Endothelial cell of umbilical vein (primary cell): Measurements from ENCODE around the gene UBAP1. TPM values are rescaled to one million over a fixed set of nuclear protein-coding genes. Genes with fewer than 3 reads are reported as not detected.

Source experiments
- BruUV-seq: library from RNA; stranded (reverse); fragments of 400-500 nt; replicated peaks from 2 replicates; lab custom pipeline; 2021; lab: Mats Ljungman, UMichigan
- CTCF ChIA-PET: fragments of 300-600, 350-600 bp; sonication (Branson Sonifier 250); formaldehyde crosslinking; loops from one replicate; lab custom pipeline; 2021; ENCODE audit warnings: antibody characterized with exemption, inconsistent platforms; lab: Charles Lee
- POLR2A ChIA-PET: fragments of 300-600, 350-600 bp; sonication (Branson Sonifier 250); formaldehyde crosslinking; loops from one replicate; lab custom pipeline; 2021; ENCODE audit warnings: antibody characterized with exemption, inconsistent platforms; lab: Charles Lee
- DNase-seq: peaks from one replicate; pipeline ENCODE4 v3.0.0-alpha.2; 2011; ENCODE audit warnings: low read depth, low spot score
- FAIRE-seq: peaks from 2 replicates; lab custom pipeline; 2011; peaks lifted over from hg19 to GRCh38; lab: Jason Lieb, UNC
- H2AFZ ChIP-seq: 2 replicates; pipeline ENCODE4 v1.6.0; 2012; ENCODE audit warnings: low read depth, low read length, control low read depth, inconsistent platforms
- H3K27ac ChIP-seq: 2 replicates; pipeline ENCODE4 v1.5.1; 2011; ENCODE audit warnings: low read depth, mild to moderate bottlenecking, control low read depth, low read length, moderate library complexity; ENCODE audit not compliant: insufficient read depth
- H3K27me3 ChIP-seq, 2 experiments: 2 replicates each; pipeline versions ENCODE4 v1.6.0 to v1.6.1; 2011; ENCODE audit warnings: low read length in 2 of 2, mixed read lengths in 1 of 2; ENCODE audit not compliant: control insufficient read depth in 2 of 2, insufficient read depth in 2 of 2
- H3K36me3 ChIP-seq, 2 experiments: 2 replicates in 1 of 2; 3 replicates in 1 of 2; pipeline ENCODE4 v1.5.1; 2011; ENCODE audit warnings: low read length in 2 of 2, mild to moderate bottlenecking in 1 of 2, moderate library complexity in 1 of 2; ENCODE audit not compliant: control insufficient read depth in 2 of 2, insufficient read depth in 2 of 2; ENCODE audit errors: extremely low read depth in 1 of 2
- H3K4me1 ChIP-seq: 3 replicates; pipeline ENCODE4 v1.5.1; 2011; ENCODE audit warnings: mild to moderate bottlenecking, low read length; ENCODE audit not compliant: control insufficient read depth, insufficient read depth; ENCODE audit errors: extremely low read depth
- H3K4me2 ChIP-seq: 2 replicates; pipeline ENCODE4 v1.6.1; 2011; ENCODE audit warnings: low read length, control low read depth, mixed read lengths; ENCODE audit not compliant: insufficient read depth
- H3K4me3 ChIP-seq, 3 experiments: fragments of 200-600 bp in 1 of 3; sonication (generic), shearing (Covaris generic) in 1 of 3; replicated peaks in 1 of 3; 2 replicates each; pipeline ENCODE4 v1.5.1; 2011 to 2016; ENCODE audit warnings: control low read depth in 3 of 3, low read length in 3 of 3, mild to moderate bottlenecking in 2 of 3, inconsistent platforms in 1 of 3, low read depth in 1 of 3, moderate library complexity in 1 of 3; ENCODE audit not compliant: insufficient read depth in 1 of 3
- H3K79me2 ChIP-seq: 2 replicates; pipeline ENCODE4 v1.6.0; 2012; ENCODE audit warnings: low read length, inconsistent platforms; ENCODE audit not compliant: control insufficient read depth, insufficient read depth
- H3K9ac ChIP-seq: replicated peaks from 2 replicates; pipeline ENCODE3; 2011; ENCODE audit warnings: low read length, control low read depth; ENCODE audit not compliant: insufficient read depth; ENCODE audit errors: extremely low read depth
- H3K9me1 ChIP-seq: replicated peaks from 3 replicates; pipeline ENCODE4 v1.6.0; 2011; ENCODE audit warnings: mild to moderate bottlenecking, low read length; ENCODE audit not compliant: control insufficient read depth, insufficient read depth; ENCODE audit errors: extremely low read depth
- H3K9me3 ChIP-seq: replicated peaks from 2 replicates; pipeline ENCODE4 v1.5.1; 2012; ENCODE audit warnings: low read length, inconsistent platforms; ENCODE audit not compliant: control insufficient read depth, insufficient read depth
- H4K20me1 ChIP-seq: replicated peaks from 2 replicates; pipeline ENCODE3; 2011; ENCODE audit warnings: mild to moderate bottlenecking, low read length; ENCODE audit not compliant: control insufficient read depth, insufficient read depth; ENCODE audit errors: extremely low read depth
- CTCF ChIP-seq, 2 donors: IDR thresholded peaks; 1 replicate in 1 of 2; 2 replicates in 1 of 2; pipeline ENCODE4 v1.5.1; 2011; ENCODE audit warnings: low read length in 2 of 2, mild to moderate bottlenecking in 2 of 2, moderate library complexity in 2 of 2, control low read depth in 1 of 2, inconsistent platforms in 1 of 2, low read depth in 1 of 2; ENCODE audit not compliant: insufficient read depth in 1 of 2; ENCODE audit errors: extremely low read depth in 1 of 2
- EZH2 ChIP-seq: IDR thresholded peaks from 2 replicates; pipeline ENCODE4 v1.6.1; 2012; ENCODE audit warnings: borderline replicate concordance, low read depth, mild to moderate bottlenecking, moderate library complexity, low read length, inconsistent platforms; ENCODE audit not compliant: severe bottlenecking
- FOS ChIP-seq: IDR thresholded peaks from 2 replicates; pipeline ENCODE4 v1.6.1; 2011; ENCODE audit warnings: mild to moderate bottlenecking, low read length, moderate library complexity, borderline replicate concordance; ENCODE audit not compliant: insufficient read depth
- GATA2 ChIP-seq: IDR thresholded peaks from 2 replicates; pipeline ENCODE4 v1.7.0; 2011; ENCODE audit warnings: low read depth, mild to moderate bottlenecking, moderate library complexity, mixed read lengths, low read length; ENCODE audit not compliant: insufficient read length, insufficient read depth
- JUN ChIP-seq: IDR thresholded peaks from 2 replicates; pipeline ENCODE4 v1.6.1; 2011; ENCODE audit warnings: borderline replicate concordance, low read depth; ENCODE audit not compliant: insufficient read length, insufficient read depth
- MAX ChIP-seq: IDR thresholded peaks from 2 replicates; pipeline ENCODE4 v1.6.1; 2011; ENCODE audit not compliant: insufficient read depth, insufficient read length
- MYC ChIP-seq: IDR thresholded peaks from one replicate; pipeline ENCODE4 v1.6.1; 2011; ENCODE audit warnings: mild to moderate bottlenecking, low read depth, low read length
- POLR2A ChIP-seq: IDR thresholded peaks from 2 replicates; pipeline ENCODE4 v1.6.1; 2012; ENCODE audit warnings: low read depth, mild to moderate bottlenecking, control low read depth, low read length
- POLR2AphosphoS5 ChIP-seq: IDR thresholded peaks from 2 replicates; pipeline ENCODE4 v1.6.1; 2012; ENCODE audit warnings: low read depth, mild to moderate bottlenecking, control low read depth, low read length, moderate library complexity; ENCODE audit not compliant: insufficient read depth
- dilution Hi-C: fragments of 300-500 bp; cut with MboI; formaldehyde crosslinking; loops from one replicate; pipeline ENCODE4 v1.15.0; 2019; ENCODE audit warnings: low sequenced_read_pairs; ENCODE audit not compliant: extremely low pct_ligation_motif_present
- intact Hi-C: fragments of 100-400 bp; cut with micrococcal nuclease; formaldehyde crosslinking; loops from one replicate; pipeline ENCODE4 v1.10.0; 2022
- polyA plus RNA-seq, 4 experiments: library from polyadenylated mRNA; depleted of rRNA in 3 of 4; stranded (reverse) in 3 of 4; unstranded in 1 of 4; fragments of >200 nt; gene quantifications; 2 replicates each; pipeline versions ENCODE4 v1.2.1 to v1.2.3, GENCODE V29; 2011 to 2012; ENCODE audit warnings: missing spikeins in 1 of 4
- total RNA-seq: library from RNA; stranded (reverse); gene quantifications from 2 replicates; pipeline ENCODE4 v1.2.3, GENCODE V29; 2021

The UBAP1 gene
- total and polyA plus RNA-seq, 2 donors (not counting 3 experiments of a cell fraction or from before 2014, with no cell fraction given), result 38.8 TPM

- Histone ChIP-seq H3K4me3 (no peak overlapping the region), H4K20me1 (no peaks in the 10 kb centered on the region), H3K27ac (no peak overlapping the region), H3K4me2 (no peak overlapping the region), H2AFZ (no peak overlapping the region), H3K27me3 (peaks cover 2 to 4% of the 10 kb centered on the region in 2 experiments), H3K9ac (no peak overlapping the region), H3K9me1 (no peaks in the 10 kb centered on the region), H3K4me1 (no peaks in the 10 kb centered on the region), H3K9me3 (no peaks in the 10 kb centered on the region), H3K36me3 (no peaks in the 10 kb centered on the region), H3K79me2 (no peaks in the 10 kb centered on the region)
- no TSS peak for BruUV-seq
- dilution Hi-C loops (no loop called here), intact Hi-C loops (no loop called here)
- ChIA-PET POLR2A (no interaction called here), CTCF (interaction anchor here (0.8 to 1.6 kb wide), 3 partner anchors 9 to 419 kb away, joined by 3 to 4 read pairs (median 4); no protein-coding TSS in a partner anchor)
- no peak for TF ChIP-seq MYC
- TF ChIP-seq POLR2AphosphoS5, result no peak
- no peak for TF ChIP-seq GATA2
- DNase-seq (no peak), FAIRE-seq (no peak)
Measured at GRCh38 chr9:34157318-34157717, 21.5 kb upstream of the UBAP1 start.

GRCh38 chr9:34157898-34158297 is 20.9 kb upstream of the UBAP1 start:
- CTCF ChIA-PET, result interaction anchor here (1.5 to 1.6 kb wide), 2 partner anchors 8 to 14 kb away, joined by 4 read pairs; no protein-coding TSS in a partner anchor

More at GRCh38 chr9:34157898-34158297, 20.9 kb upstream of the UBAP1 start:
- no peak overlapping the region for H2AFZ ChIP-seq
- POLR2A ChIA-PET, result no interaction called here
- no peaks in the 10 kb centered on the region for H4K20me1 ChIP-seq
- no TSS peak for BruUV-seq
- H3K4me2 ChIP-seq, result no peak overlapping the region
- no peak overlapping the region for H3K4me3 ChIP-seq
- no peaks in the 10 kb centered on the region for H3K36me3 ChIP-seq
- intact Hi-C loops, result no loop called here
- dilution Hi-C loops, result no loop called here
- no peaks in the 10 kb centered on the region for H3K79me2 ChIP-seq
- no peak overlapping the region for H3K27ac ChIP-seq
- no peaks in the 10 kb centered on the region for H3K9me3 ChIP-seq
- FAIRE-seq (peak; percentile 8), DNase-seq (no peak)
- no peak for TF ChIP-seq CTCF (IDR thresholded peaks at IDR 0.05; ENCODE audit: extremely low read depth in 1 of 2, insufficient read depth in 1 of 2, low read depth in 1 of 2, low read length in 2 of 2)
- TF ChIP-seq EZH2, result no peak
- no peak for TF ChIP-seq MYC
- no peak for TF ChIP-seq POLR2AphosphoS5
- no peak for TF ChIP-seq MAX
- TF ChIP-seq POLR2A, result no peak
- TF ChIP-seq GATA2, result no peak
- no peak for TF ChIP-seq FOS
- no peak for TF ChIP-seq JUN
- no peak overlapping the region for H3K9ac ChIP-seq
- H3K27me3 ChIP-seq, result peaks cover 2 to 4% of the 10 kb centered on the region in 2 experiments
- no peaks in the 10 kb centered on the region for H3K4me1 ChIP-seq
- no peaks in the 10 kb centered on the region for H3K9me1 ChIP-seq
